Fibroblast of villous mesenchyme (primary cell): ENCODE measurements around the gene AMD1. TPM values are rescaled to one million over a fixed set of nuclear protein-coding genes. Genes with fewer than 3 reads are reported as not detected.

Experiments
- DNase-seq: peaks from one replicate; pipeline ENCODE4 v3.0.0-alpha.2; 2010; ENCODE audit warnings: low read depth
- H3K4me3 ChIP-seq: 2 replicates; pipeline ENCODE4 v1.5.1; 2011; ENCODE audit warnings: low read depth, mild to moderate bottlenecking, low read length
- CTCF ChIP-seq: IDR thresholded peaks from 2 replicates; pipeline ENCODE4 v1.5.1; 2012; ENCODE audit warnings: low read depth, mild to moderate bottlenecking, low read length; ENCODE audit not compliant: insufficient read depth
- total RNA-seq: library from RNA; depleted of rRNA; stranded (reverse); fragments of >200 nt; gene quantifications from 2 replicates; pipeline ENCODE4 v1.2.3, GENCODE V29; 2012

AMD1 gene
- total RNA-seq, 1 donor = 123 TPM

DNA sequence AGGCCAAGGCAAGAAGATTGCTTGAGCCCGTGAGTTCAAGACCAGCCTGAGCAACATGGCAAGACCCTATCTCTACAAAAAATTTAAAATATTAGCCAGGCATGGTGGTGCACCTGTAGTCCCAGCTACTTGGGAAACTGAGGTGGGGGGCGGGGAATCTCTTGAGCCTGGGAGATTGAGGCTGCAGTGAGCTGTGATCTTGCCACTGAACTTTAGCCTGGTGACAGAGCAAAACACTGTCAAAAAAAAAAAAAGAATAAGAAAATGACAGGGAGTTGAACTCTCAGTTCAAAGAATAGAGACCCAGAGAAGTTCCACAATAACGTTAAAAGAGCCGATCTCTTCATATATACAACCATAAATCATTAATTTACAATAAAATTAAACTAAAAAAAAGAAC is 24.8 kb upstream of the AMD1 start:
- no peak overlapping the region for H3K4me3 ChIP-seq
- no peak for TF ChIP-seq CTCF
- DNase-seq = no peak

- no peak overlapping the region for H3K4me3 ChIP-seq
- no peak for DNase-seq
- no peak for TF ChIP-seq CTCF
Observed at GRCh38 chr6:110852773-110853172, 21.8 kb upstream of the AMD1 start.

- no peak for DNase-seq
- no peak overlapping the region for H3K4me3 ChIP-seq
- no peak for TF ChIP-seq CTCF
Observed at GRCh38 chr6:110853754-110854477, 20.7 kb upstream of the AMD1 start.

GRCh38 chr6:110856296-110856695 is 18.3 kb upstream of the AMD1 start:
- H3K4me3 ChIP-seq = no peak overlapping the region
- no peak for DNase-seq
- no peak for TF ChIP-seq CTCF

DNA sequence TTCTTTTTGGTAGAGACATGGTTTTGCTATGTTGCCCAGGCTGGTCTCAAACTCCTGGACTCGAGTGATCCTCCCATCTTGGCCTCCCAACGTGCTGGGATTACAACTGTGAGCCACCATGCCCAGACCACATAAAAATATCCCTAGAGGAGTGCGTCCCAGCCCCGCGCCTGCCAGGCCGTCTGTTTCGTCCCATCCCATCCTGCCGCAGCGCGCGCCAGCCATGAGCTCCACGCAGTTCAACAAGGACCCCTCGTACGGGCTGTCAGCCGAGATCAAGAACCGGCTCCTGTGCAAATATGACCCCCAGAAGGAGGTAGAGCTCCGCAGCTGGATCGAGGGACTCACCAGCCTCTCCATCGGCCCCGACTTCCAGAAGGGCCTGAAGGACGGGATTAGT is 16.6 kb upstream of the AMD1 start:
- H3K4me3 ChIP-seq = no peak overlapping the region
- no peak for TF ChIP-seq CTCF
- no peak for DNase-seq

- TF ChIP-seq CTCF = no peak
- H3K4me3 ChIP-seq = no peak overlapping the region
- no peak for DNase-seq
Observed at GRCh38 chr6:110858562-110859214, 15.9 kb upstream of the AMD1 start.
